COLO668 (cell line): Measurements from ENCODE around the gene CBX8.

ENCODE experiments used
- DNase-seq: peaks from one replicate; lab custom pipeline; 2025; ENCODE audit not compliant: unreplicated experiment; lab: John Stamatoyannopoulos, UW

CBX8 gene

DNA sequence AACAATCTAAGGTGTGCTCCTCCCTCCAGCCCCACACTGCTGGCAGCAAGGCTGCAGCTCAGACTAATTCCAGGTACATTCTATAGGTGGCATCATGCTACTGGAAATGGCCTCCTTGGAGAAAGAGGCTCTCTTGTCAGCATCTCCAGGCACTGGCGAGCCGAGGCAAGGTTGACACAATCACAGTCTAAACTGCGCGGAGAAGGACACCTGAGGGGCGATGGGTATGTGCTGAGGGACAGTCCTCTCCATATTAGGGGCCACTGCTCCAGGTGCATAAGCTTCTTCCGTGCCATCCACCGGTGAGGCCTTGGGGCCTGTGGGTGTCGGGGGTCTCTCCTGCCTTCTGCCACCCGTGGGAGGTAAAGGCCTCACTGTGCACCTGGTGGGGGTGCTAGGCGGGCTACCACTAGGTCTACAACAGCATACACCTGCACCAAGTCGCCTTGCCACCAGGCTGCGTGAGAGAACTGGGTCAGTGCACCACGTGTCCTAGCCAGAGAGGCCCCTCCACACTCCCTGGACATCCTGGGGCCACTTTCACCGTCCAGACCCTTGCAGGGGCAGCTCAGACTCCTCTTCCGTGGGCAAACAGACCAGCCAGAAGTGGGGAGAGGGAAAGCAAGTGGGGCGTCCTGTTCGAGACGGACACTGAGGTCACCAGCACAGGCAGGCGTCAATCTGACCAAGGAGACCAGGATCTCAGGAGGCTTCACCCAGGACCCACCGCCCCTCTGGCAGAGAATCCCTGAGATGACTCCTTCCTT, 12.1 kb upstream of the CBX8 start:
- peak; percentile 26 for DNase-seq

DNA sequence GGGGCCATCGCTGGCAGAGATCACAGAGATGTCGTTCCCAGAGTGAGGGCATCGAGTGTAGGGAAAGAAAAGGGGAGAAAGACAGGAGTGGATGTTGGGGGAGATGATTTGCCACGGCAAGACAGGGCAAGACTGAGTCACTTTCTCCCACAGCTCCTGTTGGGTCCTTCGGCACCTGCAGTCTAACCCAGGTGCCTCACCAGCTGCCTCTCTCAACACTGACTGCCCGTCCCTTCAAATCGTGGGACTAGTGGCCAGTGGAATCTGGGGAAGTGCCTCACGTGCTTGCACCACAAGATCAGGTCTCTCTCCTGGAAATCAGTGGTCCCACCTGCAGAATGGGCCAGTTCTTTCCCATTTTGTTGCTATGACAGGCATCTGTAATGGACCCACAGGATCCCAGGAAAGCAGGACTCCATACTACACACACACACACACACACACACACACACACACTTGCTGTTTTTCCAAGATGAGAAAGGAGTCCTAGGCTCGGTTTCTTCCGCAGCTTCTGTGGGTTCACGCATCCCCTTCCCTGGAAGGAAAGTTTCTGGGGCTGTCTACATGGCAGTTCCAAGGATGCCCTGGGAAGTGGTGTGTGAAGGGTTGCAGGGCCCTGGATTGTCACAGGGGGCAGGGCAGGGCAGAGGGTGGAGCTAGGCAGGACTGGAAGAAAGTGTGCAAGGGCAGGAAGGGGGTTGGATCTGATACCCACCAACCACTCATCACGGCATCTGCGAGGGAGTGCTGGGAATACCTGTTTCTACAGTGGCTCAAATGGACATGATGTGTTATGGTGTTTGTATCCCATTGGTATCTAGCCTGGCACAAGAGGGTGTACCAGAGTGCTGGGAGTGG, 10.2 kb upstream of the CBX8 start:
- no peak for DNase-seq

- DNase-seq = no peak
Observed at GRCh38 chr17:79806446-79806760, 9.5 kb upstream of the CBX8 start.

- DNase-seq = no peak
Observed at GRCh38 chr17:79804856-79805696, 8.2 kb upstream of the CBX8 start.

GRCh38 chr17:79803997-79804855, 7.3 kb upstream of the CBX8 start:
- peak; percentile 41 for DNase-seq

DNA sequence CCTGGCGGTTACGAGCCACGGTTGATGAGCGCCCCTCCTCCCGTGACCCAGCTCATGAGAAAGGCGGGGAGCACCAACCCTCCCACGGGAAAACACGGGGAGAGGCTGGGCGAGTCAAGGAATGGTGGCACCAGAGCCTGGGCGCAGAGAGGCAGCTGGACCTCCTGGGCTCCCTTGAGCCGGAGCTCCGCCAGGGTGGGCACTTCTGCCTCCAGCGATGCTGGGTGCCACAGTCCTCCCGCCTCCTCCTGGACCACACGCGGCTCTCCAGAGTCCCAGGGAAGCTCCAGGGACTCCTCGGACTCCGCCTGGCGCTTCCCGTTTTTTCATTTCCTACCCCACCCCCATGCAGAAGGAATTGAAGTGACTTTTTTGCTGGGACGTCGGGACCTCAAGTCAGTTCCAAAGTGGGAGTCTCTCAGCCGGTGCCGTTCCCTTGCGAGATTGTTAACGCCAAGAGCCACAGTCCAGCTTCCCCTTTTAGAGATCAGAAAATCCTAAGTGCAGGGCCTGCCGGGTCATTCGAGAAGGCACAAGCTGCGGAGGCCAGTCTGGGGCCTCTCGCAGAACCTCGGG, 6.6 kb upstream of the CBX8 start:
- DNase-seq = no peak

DNA sequence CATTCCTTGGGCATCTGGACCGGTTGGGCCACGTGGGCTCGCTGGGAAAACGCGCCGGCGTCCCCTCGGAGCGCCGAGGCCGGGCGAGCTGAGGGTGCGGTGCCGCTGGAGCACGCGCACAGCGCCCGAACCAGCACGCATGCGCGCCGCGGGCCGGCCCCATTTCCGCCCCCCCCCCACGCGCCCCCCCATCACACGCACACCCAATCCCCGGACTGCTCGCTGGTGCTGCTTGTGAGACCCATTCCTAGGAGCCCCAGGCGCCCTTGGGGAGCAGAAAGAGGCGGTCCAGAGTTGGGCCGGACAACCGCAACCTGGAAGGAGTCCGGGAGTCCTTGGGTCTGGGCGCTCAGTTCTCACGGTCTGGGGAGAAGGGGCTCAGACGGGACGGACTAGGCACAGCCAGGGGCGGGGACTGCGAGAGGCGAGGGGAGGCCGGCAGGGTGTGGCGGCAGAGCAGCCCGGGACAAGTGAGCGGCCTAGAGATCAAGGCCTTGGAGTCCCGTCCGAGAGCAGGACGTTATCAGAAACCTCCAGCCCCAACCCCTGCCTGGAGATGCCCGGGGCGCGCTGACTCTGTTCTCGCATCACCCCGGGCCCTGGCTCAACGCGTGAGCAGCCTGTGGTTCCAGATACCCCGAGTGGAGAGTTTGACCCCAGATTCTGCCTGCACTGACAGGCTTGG, 6.0 kb upstream of the CBX8 start:
- no peak for DNase-seq

DNA sequence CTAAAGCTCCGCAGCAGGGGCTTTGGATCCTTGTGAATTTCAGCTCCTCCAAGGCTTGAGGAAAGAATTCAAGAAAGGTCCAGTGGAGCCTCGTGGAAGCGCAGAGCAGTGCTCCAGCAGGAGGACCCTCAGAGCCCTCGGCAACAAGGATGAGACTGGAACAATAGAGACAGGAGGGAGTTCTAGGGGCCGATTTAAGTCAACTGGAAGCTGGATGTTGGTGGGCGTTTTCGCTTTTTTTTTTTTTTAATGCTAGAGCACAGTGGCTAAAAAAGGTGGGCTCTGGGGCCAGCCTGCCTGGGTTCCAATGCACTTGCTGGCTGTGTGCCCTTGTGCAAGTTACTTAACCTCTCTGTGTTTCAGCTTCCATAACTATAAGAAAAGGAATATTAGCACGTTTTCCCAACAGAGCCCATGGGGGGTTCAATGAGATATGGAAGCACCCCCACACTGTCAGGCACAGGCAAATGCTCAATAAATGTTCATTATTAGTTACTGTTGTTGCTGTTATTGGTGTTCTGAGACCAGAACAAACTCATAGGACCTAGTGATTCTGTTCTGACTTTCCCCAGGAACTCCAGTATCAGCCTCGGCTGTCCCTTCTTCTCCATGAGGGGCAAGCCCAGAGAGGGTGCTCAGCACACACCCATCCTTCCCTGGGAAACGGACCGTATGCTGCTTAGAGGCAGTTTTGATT, 5.3 kb upstream of the CBX8 start:
- no peak for DNase-seq

DNA sequence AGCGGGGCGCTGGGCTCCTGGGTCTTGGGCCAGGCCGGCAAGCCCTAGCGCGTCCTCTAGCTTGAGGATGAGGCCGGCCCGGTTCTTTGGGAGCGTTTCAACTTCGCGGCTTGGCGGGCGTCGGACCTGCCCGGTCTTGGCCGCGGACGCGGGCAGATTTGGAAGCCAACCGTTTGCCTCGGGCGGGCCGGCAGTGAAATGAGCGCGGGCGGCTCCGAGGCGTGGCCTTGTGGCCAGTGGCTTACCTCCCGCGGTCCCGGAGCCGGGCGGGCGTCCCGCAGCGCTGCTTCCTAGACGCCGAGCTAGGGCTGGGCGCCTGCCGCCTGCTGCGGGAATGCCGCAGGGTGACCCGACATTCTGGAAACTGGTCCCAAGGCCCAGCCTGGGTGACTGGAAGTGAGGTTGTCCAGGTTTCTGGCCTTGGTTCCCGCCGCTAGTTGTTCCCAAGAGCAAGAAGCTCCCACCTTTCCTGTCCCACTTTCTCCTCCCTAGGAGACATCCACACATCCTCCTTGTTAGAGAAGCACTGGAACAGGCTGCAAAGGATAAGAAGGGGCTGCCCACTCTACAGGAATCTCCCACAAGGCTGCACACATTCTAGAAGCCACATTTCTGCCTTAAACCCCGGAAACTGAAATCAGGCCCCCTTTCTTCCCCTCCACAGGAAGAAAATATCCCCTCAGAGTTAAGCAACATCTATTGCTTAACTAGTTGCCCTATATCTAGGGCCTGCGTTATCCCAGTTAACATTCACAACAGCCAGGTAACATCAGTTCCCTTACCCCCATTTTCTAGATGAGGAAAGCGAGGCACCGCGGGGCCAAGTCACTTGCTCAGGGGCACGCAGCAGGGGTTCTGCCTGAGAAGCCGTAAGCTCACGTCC, 4.5 kb upstream of the CBX8 start:
- DNase-seq = peak; percentile 58

GRCh38 chr17:79800325-79801155, 3.7 kb upstream of the CBX8 start:
- peak; percentile 66 for DNase-seq

- DNase-seq = no peak
Observed at GRCh38 chr17:79799538-79800324, 2.9 kb upstream of the CBX8 start.

- no peak for DNase-seq
Observed at GRCh38 chr17:79799174-79799537, 2.3 kb upstream of the CBX8 start.

GRCh38 chr17:79798299-79799173, 1.7 kb upstream of the CBX8 start:
- DNase-seq = peak; percentile 35

DNA sequence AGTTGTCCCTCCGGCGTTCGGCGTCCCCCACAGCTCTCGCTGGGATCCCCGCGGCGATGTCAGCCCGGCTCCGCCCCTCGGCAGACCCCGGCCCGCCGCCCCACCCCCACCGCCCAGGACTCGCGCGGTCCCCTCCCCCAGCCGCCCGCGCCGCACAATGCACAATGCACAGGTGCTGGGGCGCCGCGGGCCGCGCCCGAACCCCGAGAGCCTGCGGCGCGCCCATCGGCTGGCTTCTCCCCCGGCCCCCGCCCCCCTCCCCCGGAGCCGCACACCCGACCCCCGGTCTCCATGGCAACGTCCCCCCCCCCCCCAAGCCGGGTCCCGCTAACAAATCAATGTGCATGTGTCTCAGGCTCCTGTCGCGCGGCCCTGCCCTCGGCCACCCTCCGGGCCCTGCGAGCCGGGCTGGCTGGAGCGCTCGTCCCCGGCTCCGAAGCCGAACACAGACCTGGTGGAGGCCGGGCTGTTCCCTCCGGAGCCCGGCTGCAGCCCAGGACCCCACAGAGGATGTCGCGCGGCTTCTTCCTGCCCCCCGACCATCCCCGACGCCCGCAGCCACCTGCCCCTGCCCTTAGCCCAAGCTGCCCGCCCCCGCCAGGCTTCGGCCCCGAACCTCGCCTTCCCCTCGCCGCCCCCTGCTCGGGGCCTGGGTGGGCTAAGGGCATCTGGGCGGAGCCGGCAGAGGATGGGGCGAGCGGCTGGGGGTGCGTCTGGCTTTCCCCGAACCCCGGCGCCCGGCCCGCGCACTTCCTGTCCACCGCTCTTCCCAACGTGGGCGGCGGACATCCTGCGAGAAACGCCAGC, 818 bp upstream of the CBX8 start:
- no peak for DNase-seq

- DNase-seq = no peak
Observed at GRCh38 chr17:79796444-79796762, 474 bp downstream of the CBX8 start.
